T1000 (cell line): ENCODE results near the gene TPCN2.
A peak's percentile ranks its signal among the peaks of the same experiment; 100 is the strongest.

Source experiments
- DNase-seq: peaks from one replicate; lab custom pipeline; 2025; ENCODE audit warnings: mixed read lengths; lab: John Stamatoyannopoulos, UW

The TPCN2 gene

DNA sequence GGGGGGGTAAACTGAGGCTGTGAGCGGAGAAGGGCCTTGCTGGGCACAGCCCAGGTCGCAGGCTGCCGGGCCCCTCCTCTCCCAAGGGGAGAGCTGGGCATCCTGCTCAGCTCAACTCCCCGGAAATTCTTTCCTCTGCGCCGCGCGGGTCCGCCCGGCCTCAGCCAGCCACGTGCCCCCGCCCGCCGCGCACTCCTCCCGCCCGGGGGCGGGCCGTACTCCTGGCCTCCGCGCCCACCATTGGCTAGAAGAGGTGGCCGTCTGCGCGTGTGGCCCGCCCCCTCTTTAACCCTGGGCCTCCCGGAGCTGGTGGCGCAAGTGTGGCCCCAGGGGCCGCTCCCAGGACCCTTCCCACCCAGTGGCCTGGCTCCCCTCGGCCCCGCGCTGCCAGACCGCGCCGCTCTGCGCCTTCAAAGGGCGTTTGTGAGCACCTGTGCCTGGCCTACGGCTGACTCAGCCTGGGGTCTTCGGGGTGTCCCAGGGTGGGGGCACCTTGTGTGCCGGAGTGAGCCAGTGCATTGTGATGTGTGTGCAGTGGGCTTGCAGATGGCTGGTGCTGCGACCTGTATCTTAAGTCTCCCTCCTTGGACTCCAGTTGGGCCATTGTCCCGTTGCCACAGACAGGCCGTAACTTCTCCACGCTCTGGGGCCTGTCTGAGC, 37.6 kb upstream of the TPCN2 start:
- peak; percentile 72 for DNase-seq

DNA sequence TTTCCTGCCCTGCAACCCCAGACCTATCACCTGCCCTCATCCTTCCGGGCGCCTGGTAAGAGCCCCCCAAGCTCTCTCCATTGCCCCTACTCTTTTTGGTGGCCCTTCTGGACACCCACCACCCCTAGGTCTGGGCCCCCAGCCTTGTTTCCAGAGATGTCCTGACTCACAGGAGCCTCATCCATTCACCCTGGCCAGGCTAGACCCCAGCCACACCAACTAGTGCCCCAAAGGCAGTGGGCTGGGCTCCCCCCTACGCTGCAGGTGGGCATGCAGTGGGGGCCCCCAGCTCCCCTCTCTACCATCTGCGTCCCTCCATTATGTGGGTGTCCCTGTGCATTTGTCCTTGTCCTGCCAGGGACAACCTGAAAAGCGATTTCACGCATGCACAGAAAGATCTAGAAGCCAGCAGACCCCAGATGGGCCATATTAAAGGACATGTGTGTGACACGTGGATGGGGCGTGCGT, 37.1 kb upstream of the TPCN2 start:
- DNase-seq = no peak

GRCh38 chr11:69012092-69013008, 36.4 kb upstream of the TPCN2 start:
- no peak for DNase-seq

DNA sequence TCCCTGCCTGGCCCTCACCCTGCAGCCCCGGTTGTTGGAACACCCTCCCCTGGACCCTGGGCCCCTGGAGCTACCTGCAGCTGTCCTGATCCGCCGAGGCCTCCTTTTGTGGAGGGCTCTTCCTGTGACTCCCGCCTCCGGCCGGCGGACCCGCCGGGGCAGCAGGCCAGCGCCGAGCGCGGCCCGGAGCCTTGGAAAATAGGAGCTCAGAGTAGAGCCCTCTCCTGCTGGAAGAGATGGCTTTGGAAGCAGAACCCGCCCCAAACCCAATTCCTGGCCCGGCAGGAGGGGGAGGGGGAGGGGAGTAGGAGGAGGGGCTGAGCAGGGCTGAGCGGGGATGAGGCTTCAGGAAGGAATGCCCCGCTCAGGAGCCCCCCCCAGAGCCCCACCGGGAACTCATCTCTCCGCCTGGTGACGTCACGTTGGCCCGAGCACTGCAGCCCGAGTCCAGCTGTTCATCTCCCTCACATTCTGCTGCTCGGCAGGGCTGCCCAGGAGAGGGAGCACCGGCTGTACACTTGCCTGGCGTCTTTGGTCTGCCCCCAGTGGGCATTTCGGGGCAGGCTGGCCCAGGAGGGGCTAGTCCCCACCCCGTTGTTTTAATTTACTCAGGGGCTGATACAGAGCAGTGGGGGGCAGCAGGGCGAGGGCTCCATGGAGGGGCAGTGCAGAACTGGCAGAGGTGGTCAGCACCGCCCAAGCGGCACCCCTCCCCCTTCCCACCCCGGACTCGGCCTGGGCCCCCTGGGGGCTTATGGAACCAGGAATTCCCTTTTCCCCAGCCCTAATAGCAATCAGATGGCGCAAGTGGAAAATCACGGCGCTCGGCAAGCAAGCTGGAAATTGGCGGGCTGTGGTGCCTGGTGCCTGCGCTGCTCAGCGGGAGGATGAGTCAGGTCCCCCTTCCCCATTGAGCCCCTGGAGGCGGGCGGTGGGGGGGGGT, 35.5 kb upstream of the TPCN2 start, which contains the start of gene MRGPRF:
MRGPRF (minus strand) TSS at position 238 of the 943 bp plus-strand sequence. CDS start 3,345 bp downstream, outside the sequence.
- DNase-seq = peak; percentile 87

DNA sequence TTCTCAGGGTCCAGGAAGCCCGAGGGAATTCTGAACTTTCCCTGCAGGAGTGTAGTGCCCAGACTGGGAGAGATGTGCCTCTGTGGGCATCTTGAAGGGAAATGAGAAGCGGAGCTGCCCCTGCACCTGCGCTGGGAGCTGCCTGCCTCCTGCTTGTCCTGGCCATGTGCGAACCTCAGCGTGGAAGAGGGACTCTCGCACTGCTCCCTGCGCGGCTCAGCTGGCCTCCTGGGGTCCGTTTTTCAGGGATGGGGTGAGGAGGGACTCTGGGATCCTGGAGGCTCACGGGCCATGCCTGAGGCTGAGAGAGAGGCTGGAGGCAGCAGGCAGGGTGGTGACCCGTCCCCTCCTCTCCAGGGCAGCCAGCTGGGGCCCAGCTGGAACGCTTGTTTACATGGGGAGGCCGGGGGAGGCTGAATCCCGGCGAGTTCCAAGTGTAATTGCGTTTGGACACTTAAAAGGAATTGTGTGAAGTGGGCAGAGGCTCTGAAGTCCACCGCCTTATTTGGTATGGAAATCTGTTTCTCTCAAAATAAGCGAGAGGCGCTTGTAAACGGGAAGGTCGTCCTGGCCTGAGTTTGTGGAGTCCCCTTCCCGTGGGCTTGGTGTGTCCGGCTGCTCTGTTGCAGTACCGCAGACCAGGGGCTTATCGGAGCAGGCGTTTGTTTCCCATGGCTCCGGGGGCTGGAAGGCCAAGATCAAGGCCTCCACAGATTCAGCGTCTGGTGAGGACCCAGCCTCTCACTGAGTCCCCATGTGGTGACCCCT, 34.5 kb upstream of the TPCN2 start:
- DNase-seq = no peak

DNA sequence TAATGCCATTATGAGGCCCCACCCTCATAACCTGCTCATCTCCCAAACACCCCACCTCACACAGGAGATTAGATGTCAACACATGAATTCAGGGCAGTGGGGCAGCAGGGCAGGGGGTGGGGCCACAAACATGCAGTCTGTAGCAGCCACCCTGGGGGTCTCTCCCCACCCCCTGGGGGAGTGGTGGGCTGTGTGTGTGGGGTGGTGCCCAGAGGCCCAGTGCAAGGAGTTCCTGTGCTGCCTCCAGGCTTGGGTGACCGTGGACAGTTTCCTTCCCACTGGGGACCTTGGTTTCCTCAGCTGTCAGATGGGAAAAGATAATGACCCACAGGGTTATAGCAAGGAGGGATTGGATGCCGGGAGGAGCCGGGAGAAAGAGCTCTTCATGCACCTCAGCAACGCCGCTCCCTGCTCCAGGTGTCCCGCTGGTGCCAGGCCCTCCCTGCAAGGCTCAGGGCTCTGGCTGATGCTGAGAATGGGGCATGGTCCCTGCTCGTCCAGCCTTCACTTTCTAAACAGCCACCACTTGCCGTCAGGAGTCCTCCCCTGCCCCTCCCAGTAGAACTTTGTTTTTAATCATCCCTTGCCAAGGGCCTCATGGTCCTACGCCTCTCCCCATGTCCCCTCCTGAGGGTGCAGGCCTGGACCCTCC, 33.7 kb upstream of the TPCN2 start:
- DNase-seq = no peak

DNA sequence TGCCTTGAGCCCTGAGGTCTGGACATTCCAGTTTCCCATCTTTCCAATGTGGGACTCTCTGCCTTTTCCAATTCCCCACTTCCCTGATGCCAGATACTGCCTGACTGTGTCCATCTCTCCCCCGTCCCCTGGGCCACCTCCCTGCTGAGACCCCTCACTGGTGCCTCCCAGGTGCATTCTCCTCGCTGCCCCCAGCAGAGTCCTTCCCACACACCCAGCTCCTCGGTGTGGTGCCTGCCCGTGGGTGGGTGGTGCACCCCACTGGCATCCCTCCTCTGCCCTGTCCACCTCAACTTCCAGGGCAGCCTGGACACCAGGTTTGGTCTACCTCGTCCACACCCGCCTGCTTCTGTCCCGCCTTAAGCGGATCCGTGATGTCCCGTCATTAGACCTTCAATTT, 30.8 kb upstream of the TPCN2 start:
- no peak for DNase-seq

GRCh38 chr11:69018924-69019323, 29.8 kb upstream of the TPCN2 start:
- DNase-seq = no peak

- DNase-seq = no peak
Observed at GRCh38 chr11:69022260-69022659, 26.5 kb upstream of the TPCN2 start.

- DNase-seq = no peak
Observed at GRCh38 chr11:69024509-69024908, 24.2 kb upstream of the TPCN2 start.

GRCh38 chr11:69027704-69028372, 20.9 kb upstream of the TPCN2 start:
- no peak for DNase-seq

DNA sequence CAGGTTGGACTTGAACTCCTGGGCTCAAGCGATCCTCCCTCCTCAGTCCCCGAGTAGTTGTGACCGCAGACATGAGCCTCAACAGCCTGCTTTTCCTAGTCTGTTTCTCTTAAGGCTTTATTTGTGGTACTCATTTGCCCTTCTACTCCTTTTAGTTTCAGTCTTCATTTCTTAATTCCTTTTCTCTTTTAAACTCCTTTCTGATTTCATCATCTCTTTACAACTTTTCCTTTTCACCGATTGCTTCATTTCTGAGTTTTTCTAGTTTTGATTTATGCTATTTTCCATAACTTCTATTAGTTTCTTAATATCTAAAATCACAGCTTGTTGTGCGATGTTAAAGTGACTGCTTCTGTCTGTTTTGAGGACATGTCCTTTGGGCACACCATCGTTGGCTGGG, 18.4 kb upstream of the TPCN2 start:
- DNase-seq = no peak

DNA sequence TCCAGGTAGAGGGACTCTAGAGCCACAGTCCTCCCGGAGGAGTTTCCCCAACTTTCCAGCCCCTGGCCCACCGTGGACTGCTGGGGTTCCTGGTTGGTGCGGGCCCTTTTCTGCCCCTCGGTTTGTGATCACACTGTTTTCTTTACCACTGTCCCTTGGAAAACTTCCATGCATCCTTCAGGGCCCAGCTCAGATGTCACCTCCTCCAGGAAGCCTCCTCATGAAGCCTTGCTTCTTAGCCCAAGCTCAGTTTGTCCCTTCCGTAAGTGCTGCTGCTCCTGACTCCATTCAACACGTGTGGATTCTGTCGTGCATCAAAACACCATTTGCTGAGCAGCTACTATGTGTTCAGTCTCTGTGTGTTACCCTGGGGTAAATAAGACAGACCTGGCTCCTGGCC, 15.9 kb upstream of the TPCN2 start:
- no peak for DNase-seq

DNA sequence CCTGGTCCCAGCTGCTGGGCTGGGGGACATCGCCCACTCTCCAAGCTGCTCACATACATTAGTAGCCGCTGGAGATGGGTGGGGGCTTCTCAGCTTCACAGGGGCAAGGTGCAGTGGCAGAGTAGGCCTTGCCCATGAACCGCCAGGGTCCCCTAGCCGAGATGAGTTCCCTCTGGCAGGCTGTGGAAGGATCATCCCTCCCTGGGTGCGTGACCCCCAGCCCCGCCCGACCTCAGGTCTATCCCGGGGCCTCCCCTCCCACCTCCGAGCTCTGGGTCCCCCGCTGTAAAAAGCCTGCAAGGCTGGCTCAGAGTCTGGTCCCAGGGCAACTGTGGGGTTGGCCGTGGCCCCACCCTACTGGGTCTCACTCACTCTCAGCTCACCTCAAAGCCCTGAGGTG, 15.3 kb upstream of the TPCN2 start:
- DNase-seq = no peak

- DNase-seq = no peak
Observed at GRCh38 chr11:69034123-69034867, 14.4 kb upstream of the TPCN2 start.

- no peak for DNase-seq
Observed at GRCh38 chr11:69035150-69035945, 13.4 kb upstream of the TPCN2 start.

GRCh38 chr11:69035946-69036340, 12.8 kb upstream of the TPCN2 start:
- no peak for DNase-seq

- no peak for DNase-seq
Observed at GRCh38 chr11:69037074-69037473, 11.7 kb upstream of the TPCN2 start.

DNA sequence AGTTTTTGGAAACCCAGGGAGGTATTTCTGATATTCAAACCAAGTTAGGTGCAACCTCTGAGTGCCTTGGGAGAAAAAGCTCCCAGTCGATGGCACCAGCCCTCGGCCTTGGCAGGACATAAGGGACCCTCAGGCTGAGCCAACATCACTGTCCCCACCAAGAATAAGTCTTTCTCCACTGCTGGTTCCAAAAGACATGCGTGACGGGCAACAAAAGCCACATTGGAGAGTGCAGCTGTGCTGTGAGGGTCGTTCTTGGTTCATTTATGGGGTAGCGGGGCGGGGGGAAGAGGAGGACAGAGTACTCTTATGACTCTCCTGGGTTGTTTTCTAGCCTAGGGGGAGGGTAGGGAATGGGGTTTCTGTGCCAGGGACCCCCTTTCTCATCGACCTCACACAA, 11.2 kb upstream of the TPCN2 start:
- no peak for DNase-seq
